Glutamatergic neuron (in vitro differentiated cells): ENCODE measurements around the gene HECTD1. TPM values are rescaled to one million over a fixed set of nuclear protein-coding genes. Genes with fewer than 3 reads are reported as not detected.
"Not testable (repeated sequence)": the region's sequence is repeated elsewhere in the genome, so short reads cannot be mapped to it uniquely, and the experiment has no call there.

Source experiments
- DNase-seq: peaks from one replicate; pipeline ENCODE4 v3.0.0; 2022
- H3K27ac Mint-ChIP-seq: one replicate; pipeline ENCODE4 v1.8.0; 2020; ENCODE audit warnings: mild to moderate bottlenecking, mixed read lengths, inconsistent platforms; ENCODE audit not compliant: unreplicated experiment
- H3K27me3 Mint-ChIP-seq: one replicate; pipeline ENCODE4 v1.8.0; 2020; ENCODE audit warnings: mild to moderate bottlenecking, moderate library complexity, mixed read lengths, inconsistent platforms; ENCODE audit not compliant: unreplicated experiment
- H3K36me3 Mint-ChIP-seq: one replicate; pipeline ENCODE4 v1.8.0; 2020; ENCODE audit warnings: mild to moderate bottlenecking, mixed read lengths, inconsistent platforms; ENCODE audit not compliant: unreplicated experiment
- H3K4me1 Mint-ChIP-seq: one replicate; pipeline ENCODE4 v1.8.0; 2020; ENCODE audit warnings: mild to moderate bottlenecking, low read depth, mixed read lengths, inconsistent platforms; ENCODE audit not compliant: unreplicated experiment
- H3K4me3 Mint-ChIP-seq: one replicate; pipeline ENCODE4 v1.8.0; 2020; ENCODE audit warnings: mild to moderate bottlenecking, mixed read lengths, inconsistent platforms; ENCODE audit not compliant: unreplicated experiment
- H3K9me3 Mint-ChIP-seq: one replicate; pipeline ENCODE4 v1.8.0; 2020; ENCODE audit warnings: mild to moderate bottlenecking, moderate library complexity, mixed read lengths, inconsistent platforms; ENCODE audit not compliant: unreplicated experiment
- CTCF ChIP-seq: fragments of 200-600 bp; sonication (generic); IDR thresholded peaks from one replicate; pipeline ENCODE4 v1.5.0; 2021; ENCODE audit not compliant: partially characterized antibody, unreplicated experiment
- total RNA-seq: library from RNA; stranded (reverse); fragmentation: NEBNext Ultra II Directional; extraction: Animal tissue kit (Norgen Biotek cat#: 25700); gene quantifications from one replicate; pipeline ENCODE4 v1.2.1, GENCODE V29; 2021; ENCODE audit not compliant: unreplicated experiment

The HECTD1 gene
- total RNA-seq, 1 donor from 2014 or later: 165 TPM

- Mint-ChIP-seq H3K4me3 (no peak overlapping the region), H3K27me3 (no peaks in the 10 kb centered on the region)
- no peak for DNase-seq
These were observed 46.3 kb upstream of the HECTD1 start for GRCh38 chr14:31253746-31254471.

DNA sequence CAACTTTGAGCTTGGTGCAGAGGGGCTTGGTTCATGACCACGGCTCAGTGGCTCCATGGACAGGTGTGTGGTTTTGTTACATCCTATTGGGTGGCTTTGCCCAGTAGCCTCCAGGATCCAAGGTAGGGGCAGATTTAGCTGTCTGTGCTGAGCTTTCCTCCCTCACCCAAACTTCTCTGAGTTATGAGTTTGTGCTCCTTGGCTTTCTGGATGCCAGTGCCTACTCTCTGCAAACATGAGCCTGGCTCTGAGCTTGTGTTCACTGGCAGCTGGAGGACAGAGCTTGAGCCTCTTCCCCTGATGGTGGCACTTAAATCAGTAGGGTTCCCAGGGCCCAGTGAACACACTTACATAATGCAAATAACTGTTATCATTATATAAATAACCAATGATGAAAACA is 45.3 kb upstream of the HECTD1 start:
- TF ChIP-seq CTCF: no peak
- Mint-ChIP-seq H3K4me3 (no peak overlapping the region), H3K27me3 (no peaks in the 10 kb centered on the region), H3K4me1 (no peaks in the 10 kb centered on the region), H3K36me3 (no peaks in the 10 kb centered on the region), H3K9me3 (no peaks in the 10 kb centered on the region), H3K27ac (no peak overlapping the region)
- no peak for DNase-seq

More at GRCh38 chr14:31253746-31254471, 46.3 kb upstream of the HECTD1 start:
- Mint-ChIP-seq H3K36me3 (no peaks in the 10 kb centered on the region), H3K4me1 (no peaks in the 10 kb centered on the region), H3K27ac (no peak overlapping the region), H3K9me3 (no peaks in the 10 kb centered on the region)
- TF ChIP-seq CTCF: no peak

DNA sequence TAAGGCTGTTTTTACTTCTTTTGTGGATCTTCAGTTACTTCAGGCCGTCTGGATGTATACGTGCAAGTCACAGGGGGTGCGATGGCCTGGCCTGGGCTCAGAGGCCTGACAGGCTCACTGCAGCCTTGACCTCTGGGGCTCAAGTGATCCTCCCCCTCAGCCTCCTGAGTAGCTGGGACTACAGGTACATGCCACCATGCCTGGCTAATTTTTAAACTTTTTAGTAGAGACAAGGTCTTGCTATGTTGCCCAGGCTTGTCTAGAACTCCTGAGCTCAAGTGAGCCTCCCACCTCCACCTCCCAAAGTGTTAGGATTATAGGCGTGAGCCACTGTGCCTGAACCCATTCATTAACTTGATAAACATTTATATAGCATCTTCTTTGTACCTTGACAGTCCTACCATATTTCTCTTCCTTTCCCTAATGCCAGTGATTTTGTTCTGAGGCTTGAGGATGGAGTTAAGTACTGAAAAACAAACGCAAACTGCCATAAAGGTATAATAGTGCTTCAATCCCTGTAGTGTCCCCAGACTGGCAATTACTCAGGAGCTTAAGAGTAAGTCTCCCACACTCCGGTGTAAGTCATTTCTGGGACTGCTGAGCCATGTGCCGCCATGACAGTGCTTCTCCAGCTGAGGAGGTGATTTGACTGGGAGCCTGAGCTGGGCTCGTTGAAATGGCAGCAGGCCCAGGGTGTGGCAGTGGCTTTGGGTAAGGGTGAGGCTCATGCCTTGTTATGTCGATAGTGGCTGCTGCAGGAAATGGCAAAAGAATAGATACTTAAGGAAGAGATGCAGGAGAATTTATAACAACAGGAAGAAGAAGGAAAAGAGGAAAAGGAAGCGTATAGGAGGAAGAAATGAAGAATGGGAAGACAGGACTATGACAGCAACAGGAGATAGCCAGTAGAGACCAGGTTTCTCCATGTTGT is 43.7 kb upstream of the HECTD1 start:
- TF ChIP-seq CTCF: no peak
- Mint-ChIP-seq H3K9me3 (no peaks in the 10 kb centered on the region), H3K27me3 (no peaks in the 10 kb centered on the region), H3K4me1 (no peaks in the 10 kb centered on the region), H3K4me3 (no peak overlapping the region), H3K27ac (no peak overlapping the region), H3K36me3 (no peaks in the 10 kb centered on the region)
- no peak for DNase-seq

DNA sequence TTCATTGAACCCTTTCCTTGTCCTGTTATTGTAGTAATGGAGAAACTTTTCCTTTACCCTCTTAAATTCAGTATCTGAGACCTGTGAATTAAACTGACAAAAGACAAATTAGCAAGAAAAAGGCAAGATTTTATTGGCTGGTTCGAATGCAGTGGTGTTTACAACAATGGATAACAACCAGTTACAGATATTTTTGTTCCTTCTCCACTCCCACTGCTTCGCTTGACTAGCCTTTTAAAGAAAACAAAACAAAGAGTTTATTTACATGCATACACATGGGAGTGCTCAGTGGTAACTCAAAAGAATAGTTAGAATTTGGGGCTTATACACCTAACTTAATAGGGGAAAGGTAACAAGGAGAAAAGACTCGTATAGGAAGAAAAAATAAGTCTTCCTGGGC is 37.0 kb upstream of the HECTD1 start:
- Mint-ChIP-seq H3K4me3 (no peak overlapping the region), H3K9me3 (no peaks in the 10 kb centered on the region), H3K36me3 (no peaks in the 10 kb centered on the region), H3K27ac (no peak overlapping the region), H3K4me1 (no peaks in the 10 kb centered on the region), H3K27me3 (peaks cover 5% of the 10 kb centered on the region)
- no peak for TF ChIP-seq CTCF
- DNase-seq: no peak

DNA sequence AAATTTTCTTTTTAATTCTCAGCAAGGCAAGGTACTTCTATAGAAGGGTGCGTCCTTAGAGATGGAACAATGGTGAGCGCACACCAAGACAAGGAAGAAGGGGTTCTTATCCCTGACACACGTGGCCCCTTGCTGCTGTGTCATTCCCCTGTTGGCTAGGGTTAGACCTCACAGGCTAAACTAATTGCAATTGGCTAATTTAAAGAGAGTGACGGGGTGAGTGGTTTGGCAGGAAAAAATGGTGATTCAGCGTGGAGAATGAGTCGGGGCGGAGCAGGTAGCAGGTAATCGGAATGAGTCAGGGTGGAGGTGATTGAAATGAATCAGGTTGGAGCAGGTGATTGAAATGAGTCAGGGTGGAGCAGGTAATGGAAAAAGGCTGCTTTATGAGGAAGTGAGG is 36.3 kb upstream of the HECTD1 start:
- Mint-ChIP-seq H3K4me3 (no peak overlapping the region), H3K36me3 (no peaks in the 10 kb centered on the region), H3K27me3 (peaks cover 5% of the 10 kb centered on the region), H3K4me1 (no peaks in the 10 kb centered on the region), H3K9me3 (no peaks in the 10 kb centered on the region), H3K27ac (no peak overlapping the region)
- DNase-seq: no peak
- no peak for TF ChIP-seq CTCF

- H3K27ac Mint-ChIP-seq, H3K9me3 Mint-ChIP-seq, DNase-seq, H3K4me3 Mint-ChIP-seq, H3K4me1 Mint-ChIP-seq, H3K27me3 Mint-ChIP-seq, H3K36me3 Mint-ChIP-seq: not testable (repeated sequence)
These were observed 34.8 kb upstream of the HECTD1 start for GRCh38 chr14:31242161-31242940.
